Measurements from ENCODE around the gene ANAPC16.
A peak's percentile ranks its signal among the peaks of the same experiment; 100 is the strongest.

The ANAPC16 gene

GRCh38 chr10:72170733-72171132, 45.1 kb upstream of the ANAPC16 start:
- Histone ChIP-seq H3K27ac (replicated peaks) (no peak overlapping the region), H3K27me3 (ENCODE audit: insufficient read depth, poor library complexity, severe bottlenecking) (no peaks in the 10 kb centered on the region), H3K4me3 (replicated peaks; ENCODE audit: insufficient read depth, low read length) (no peak overlapping the region)
- DNase-seq (ENCODE audit: low read depth in 1 of 2, low spot score in 1 of 2): no peak
- TF ChIP-seq POLR2AphosphoS5 (IDR thresholded peaks at IDR 0.05; ENCODE audit: low read depth) (no peak), GABPA (IDR thresholded peaks at IDR 0.05; ENCODE audit: low read depth) (no peak), REST (IDR thresholded peaks at IDR 0.05; ENCODE audit: insufficient replicate concordance, low read depth) (no peak), SPI1 (IDR thresholded peaks at IDR 0.05; ENCODE audit: borderline replicate concordance, low read depth) (no peak)
- TF ChIP-seq, protein P1, sequence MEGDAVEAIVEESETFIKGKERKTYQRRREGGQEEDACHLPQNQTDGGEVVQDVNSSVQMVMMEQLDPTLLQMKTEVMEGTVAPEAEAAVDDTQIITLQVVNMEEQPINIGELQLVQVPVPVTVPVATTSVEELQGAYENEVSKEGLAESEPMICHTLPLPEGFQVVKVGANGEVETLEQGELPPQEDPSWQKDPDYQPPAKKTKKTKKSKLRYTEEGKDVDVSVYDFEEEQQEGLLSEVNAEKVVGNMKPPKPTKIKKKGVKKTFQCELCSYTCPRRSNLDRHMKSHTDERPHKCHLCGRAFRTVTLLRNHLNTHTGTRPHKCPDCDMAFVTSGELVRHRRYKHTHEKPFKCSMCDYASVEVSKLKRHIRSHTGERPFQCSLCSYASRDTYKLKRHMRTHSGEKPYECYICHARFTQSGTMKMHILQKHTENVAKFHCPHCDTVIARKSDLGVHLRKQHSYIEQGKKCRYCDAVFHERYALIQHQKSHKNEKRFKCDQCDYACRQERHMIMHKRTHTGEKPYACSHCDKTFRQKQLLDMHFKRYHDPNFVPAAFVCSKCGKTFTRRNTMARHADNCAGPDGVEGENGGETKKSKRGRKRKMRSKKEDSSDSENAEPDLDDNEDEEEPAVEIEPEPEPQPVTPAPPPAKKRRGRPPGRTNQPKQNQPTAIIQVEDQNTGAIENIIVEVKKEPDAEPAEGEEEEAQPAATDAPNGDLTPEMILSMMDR (IDR thresholded peaks at IDR 0.05; ENCODE audit: insufficient read depth, low read length): no peak

DNA sequence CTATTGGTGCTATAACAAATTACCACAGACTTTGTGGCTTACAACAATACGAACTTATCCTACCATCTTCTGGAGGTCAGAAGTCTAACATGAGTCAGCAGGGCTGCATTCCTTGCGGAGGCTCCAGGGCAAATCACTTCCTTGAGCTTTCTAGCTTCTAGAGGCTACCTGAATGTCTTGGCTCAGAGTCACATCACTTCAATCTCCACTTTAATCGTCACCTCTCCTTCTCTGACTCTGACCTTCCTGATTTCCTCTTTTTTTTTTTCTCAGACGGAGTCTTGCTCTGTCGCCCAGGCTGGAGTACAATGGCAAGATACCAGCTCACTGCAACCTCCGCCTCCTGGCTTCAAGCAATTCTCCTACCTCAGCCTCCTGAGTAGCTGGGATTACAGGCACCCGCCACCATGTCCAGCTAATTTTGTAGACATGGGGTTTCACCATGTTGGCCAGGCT, 44.6 kb upstream of the ANAPC16 start:
- DNase-seq (ENCODE audit: low read depth in 1 of 2, low spot score in 1 of 2): no peak
- no peaks in the 10 kb centered on the region for H3K27me3 ChIP-seq (ENCODE audit: insufficient read depth, poor library complexity, severe bottlenecking)
- peak; percentile 67; the same call in 1 of the 2 replicates for TF ChIP-seq SPI1 (IDR thresholded peaks at IDR 0.05; ENCODE audit: borderline replicate concordance, low read depth)
- TF ChIP-seq, protein P1 (IDR thresholded peaks at IDR 0.05; ENCODE audit: insufficient read depth, low read length): no peak
- H3K4me3 ChIP-seq (replicated peaks; ENCODE audit: insufficient read depth, low read length): no peak overlapping the region
- H3K27ac ChIP-seq (replicated peaks): no peak overlapping the region

DNA sequence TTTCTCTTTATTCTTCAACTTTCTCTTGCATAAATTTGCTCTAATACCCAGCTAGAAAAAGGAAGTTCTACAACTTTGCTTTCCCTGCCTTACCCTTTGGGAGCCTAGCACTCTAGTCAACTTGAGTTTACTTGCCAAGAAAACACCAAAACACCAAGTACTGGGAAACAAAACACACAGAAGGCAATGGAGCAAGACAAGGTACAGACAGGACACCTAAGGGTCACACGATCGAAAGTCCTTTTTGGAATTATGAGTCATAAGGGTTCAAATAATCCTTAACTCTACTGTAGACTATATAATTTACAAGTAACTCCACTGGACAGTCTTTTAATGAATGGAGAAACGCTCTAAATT, 42.6 kb upstream of the ANAPC16 start:
- H3K27me3 ChIP-seq (ENCODE audit: insufficient read depth, poor library complexity, severe bottlenecking): no peaks in the 10 kb centered on the region
- H3K4me3 ChIP-seq (replicated peaks; ENCODE audit: insufficient read depth, low read length): no peak overlapping the region
- 0 out of 2 replicates have a peak overlapping the region, but pooled peaks have one; percentile 12 for H3K27ac ChIP-seq (replicated peaks)
- peak in 1 of 2 experiments; percentile 7 for DNase-seq (ENCODE audit: low read depth in 1 of 2, low spot score in 1 of 2)
- TF ChIP-seq GABPA (IDR thresholded peaks at IDR 0.05; ENCODE audit: low read depth) (no peak), REST (IDR thresholded peaks at IDR 0.05; ENCODE audit: insufficient replicate concordance, low read depth) (no peak)

GRCh38 chr10:72173619-72174296, 42.1 kb upstream of the ANAPC16 start:
- Histone ChIP-seq H3K27ac (replicated peaks) (0 out of 2 replicates have a peak overlapping the region, but pooled peaks have one; percentile 12), H3K27me3 (ENCODE audit: insufficient read depth, poor library complexity, severe bottlenecking) (no peaks in the 10 kb centered on the region), H3K4me3 (replicated peaks; ENCODE audit: insufficient read depth, low read length) (no peak overlapping the region)
- DNase-seq (ENCODE audit: low read depth in 1 of 2, low spot score in 1 of 2): no peak
- no peak for TF ChIP-seq REST (IDR thresholded peaks at IDR 0.05; ENCODE audit: insufficient replicate concordance, low read depth)

All from HL-60 (cell line).